ENCODE measurements around the gene AMBRA1. TPM values are rescaled to one million over a fixed set of nuclear protein-coding genes. Genes with fewer than 3 reads are reported as not detected.

The AMBRA1 gene
- total RNA-seq, 4 donors from 2014 or later, result 36.0 to 59.2 (median 51.9) TPM

DNA sequence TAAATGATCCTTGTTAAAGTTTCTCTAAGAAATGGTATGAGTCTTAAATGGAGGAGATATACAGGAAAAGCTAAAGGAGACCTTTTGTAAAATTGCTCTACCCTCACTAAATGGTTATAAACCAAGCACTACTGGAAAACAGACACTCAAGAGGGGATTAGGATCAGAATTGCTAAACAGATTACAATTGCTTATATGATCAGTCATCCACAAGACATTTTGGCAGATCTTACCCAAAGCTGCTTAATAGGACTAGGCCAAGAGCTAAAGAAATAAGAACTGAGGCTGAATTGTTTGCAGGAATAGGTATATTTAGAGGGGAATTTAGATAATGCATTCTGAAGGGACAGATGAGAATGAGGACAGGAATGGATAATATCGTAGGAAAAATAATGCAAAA, 13.7 kb upstream of the AMBRA1 start:
- no peak overlapping the region for H3K4me3 ChIP-seq (replicated peaks in 1 of 3)
- no peak overlapping the region for H3K27ac ChIP-seq
- H3K27me3 ChIP-seq, result no peaks in the 10 kb centered on the region
- intact Hi-C loops (cut with DNase I), result no loop called here
- no peaks in the 10 kb centered on the region for H3K4me1 ChIP-seq
- TF ChIP-seq, protein P1, sequence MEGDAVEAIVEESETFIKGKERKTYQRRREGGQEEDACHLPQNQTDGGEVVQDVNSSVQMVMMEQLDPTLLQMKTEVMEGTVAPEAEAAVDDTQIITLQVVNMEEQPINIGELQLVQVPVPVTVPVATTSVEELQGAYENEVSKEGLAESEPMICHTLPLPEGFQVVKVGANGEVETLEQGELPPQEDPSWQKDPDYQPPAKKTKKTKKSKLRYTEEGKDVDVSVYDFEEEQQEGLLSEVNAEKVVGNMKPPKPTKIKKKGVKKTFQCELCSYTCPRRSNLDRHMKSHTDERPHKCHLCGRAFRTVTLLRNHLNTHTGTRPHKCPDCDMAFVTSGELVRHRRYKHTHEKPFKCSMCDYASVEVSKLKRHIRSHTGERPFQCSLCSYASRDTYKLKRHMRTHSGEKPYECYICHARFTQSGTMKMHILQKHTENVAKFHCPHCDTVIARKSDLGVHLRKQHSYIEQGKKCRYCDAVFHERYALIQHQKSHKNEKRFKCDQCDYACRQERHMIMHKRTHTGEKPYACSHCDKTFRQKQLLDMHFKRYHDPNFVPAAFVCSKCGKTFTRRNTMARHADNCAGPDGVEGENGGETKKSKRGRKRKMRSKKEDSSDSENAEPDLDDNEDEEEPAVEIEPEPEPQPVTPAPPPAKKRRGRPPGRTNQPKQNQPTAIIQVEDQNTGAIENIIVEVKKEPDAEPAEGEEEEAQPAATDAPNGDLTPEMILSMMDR (IDR thresholded peaks at IDR 0.05), result no peak
- no peak for TF ChIP-seq POLR2A (IDR thresholded peaks at IDR 0.05)
- H3K36me3 ChIP-seq, result peaks cover 0 to 5% of the 10 kb centered on the region in 2 donors
- H3K9me3 ChIP-seq, result no peaks in the 10 kb centered on the region
- no peak for DNase-seq
- WGBS, 2 donors, result 81 to 88% methylated on average over 1 of the region's 1 CpG

DNA sequence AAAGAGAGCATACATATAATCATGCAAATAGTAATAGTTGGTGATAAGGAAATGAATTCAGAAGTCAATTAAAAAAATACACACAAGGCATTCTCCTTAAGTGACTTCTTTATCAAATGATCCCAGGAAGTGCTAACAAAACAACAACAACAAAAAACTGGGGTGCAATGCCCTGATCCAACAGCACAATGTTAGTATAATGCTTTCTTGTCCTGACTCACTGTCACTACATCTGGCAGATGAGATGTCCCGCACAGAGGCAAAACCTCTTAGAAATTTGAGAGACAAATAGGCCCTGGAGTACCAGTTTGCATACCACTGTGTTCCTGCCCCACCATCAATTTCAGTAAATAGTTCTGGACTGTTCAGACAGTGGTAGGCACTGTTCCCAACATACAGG, 11.0 kb upstream of the AMBRA1 start:
- Histone ChIP-seq H3K27me3 (no peaks in the 10 kb centered on the region), H3K4me3 (replicated peaks in 1 of 3) (no peak overlapping the region), H3K36me3 (peaks cover 0 to 5% of the 10 kb centered on the region in 2 donors), H3K27ac (no peak overlapping the region), H3K9me3 (no peaks in the 10 kb centered on the region), H3K4me1 (no peaks in the 10 kb centered on the region)
- 91 to 100% methylated on average over 1 of the region's 1 CpG for WGBS, 2 donors
- DNase-seq, result no peak
- intact Hi-C loops (cut with DNase I), result no loop called here
- TF ChIP-seq, protein P1 (IDR thresholded peaks at IDR 0.05), result no peak
- no peak for TF ChIP-seq POLR2A (IDR thresholded peaks at IDR 0.05)

DNA sequence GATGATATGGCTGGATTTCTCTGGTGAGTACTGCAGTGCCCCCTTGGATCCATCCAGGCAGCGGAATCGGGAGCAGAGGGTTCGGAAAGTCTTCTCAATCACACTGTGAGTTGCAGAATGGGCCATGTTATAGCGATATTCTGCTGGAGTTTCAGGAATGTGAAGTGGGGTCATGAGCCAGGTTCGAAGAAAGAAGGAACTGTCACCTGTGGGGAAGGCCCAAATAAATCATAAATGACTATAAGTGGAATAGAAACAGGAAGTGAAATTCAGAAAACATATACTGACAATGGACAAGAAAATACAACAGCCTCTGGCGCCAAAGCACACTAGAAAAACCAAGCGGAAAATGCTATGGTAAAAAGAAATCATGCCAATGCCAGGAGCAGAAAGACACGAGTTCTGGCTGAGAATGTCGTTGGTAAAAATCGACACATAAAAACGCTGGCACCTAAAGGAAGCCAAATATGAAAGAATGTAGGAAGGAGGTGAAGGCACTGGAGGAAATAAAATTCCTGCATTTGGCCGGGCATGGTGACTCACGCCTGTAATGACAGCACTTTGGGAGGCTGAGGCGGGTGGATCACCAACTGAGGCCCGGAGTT, 10.0 kb upstream of the AMBRA1 start:
- Histone ChIP-seq H3K27me3 (no peaks in the 10 kb centered on the region), H3K4me1 (no peaks in the 10 kb centered on the region), H3K27ac (no peak overlapping the region), H3K4me3 (replicated peaks in 1 of 3) (no peak overlapping the region), H3K36me3 (peaks cover 0 to 5% of the 10 kb centered on the region in 2 donors), H3K9me3 (no peaks in the 10 kb centered on the region)
- intact Hi-C loops (cut with DNase I), result no loop called here
- DNase-seq, result no peak
- TF ChIP-seq, protein P1 (IDR thresholded peaks at IDR 0.05), result no peak
- TF ChIP-seq POLR2A (IDR thresholded peaks at IDR 0.05), result no peak
- WGBS, 2 donors, result 91% methylated on average over 15 of the region's 15 CpGs

DNA sequence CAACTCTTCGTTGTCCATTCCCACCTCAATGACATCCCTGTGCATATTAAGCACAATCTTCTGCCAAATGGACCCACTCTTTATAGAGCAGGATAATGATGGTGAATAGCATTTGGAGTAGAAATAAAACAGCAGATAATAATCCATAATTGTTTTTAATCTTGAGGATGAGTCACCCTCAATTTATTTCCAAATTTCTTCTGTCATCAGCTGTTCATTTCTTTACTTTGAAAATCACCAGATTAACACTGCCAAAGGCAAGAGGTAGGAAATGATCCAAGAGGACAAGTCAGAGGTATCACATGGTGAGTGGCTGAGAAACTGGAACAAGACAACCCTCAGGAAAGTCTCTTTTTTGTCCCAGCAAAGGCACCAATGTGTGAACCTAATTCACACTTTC, 7.3 kb upstream of the AMBRA1 start:
- H3K27me3 ChIP-seq, result no peaks in the 10 kb centered on the region
- no peaks in the 10 kb centered on the region for H3K4me1 ChIP-seq
- intact Hi-C loops (cut with DNase I), result no loop called here
- no peak for DNase-seq
- no peak overlapping the region for H3K4me3 ChIP-seq (replicated peaks in 1 of 3)
- 76 to 88% methylated on average over 1 of the region's 1 CpG for WGBS, 2 donors
- H3K27ac ChIP-seq, result peak overlapping the region in 1 of 3 donors; percentile 40
- TF ChIP-seq, protein P1 (IDR thresholded peaks at IDR 0.05), result no peak
- no peak for TF ChIP-seq POLR2A (IDR thresholded peaks at IDR 0.05)
- no peaks in the 10 kb centered on the region for H3K9me3 ChIP-seq
- H3K36me3 ChIP-seq, result peaks cover 0 to 5% of the 10 kb centered on the region in 2 donors

DNA sequence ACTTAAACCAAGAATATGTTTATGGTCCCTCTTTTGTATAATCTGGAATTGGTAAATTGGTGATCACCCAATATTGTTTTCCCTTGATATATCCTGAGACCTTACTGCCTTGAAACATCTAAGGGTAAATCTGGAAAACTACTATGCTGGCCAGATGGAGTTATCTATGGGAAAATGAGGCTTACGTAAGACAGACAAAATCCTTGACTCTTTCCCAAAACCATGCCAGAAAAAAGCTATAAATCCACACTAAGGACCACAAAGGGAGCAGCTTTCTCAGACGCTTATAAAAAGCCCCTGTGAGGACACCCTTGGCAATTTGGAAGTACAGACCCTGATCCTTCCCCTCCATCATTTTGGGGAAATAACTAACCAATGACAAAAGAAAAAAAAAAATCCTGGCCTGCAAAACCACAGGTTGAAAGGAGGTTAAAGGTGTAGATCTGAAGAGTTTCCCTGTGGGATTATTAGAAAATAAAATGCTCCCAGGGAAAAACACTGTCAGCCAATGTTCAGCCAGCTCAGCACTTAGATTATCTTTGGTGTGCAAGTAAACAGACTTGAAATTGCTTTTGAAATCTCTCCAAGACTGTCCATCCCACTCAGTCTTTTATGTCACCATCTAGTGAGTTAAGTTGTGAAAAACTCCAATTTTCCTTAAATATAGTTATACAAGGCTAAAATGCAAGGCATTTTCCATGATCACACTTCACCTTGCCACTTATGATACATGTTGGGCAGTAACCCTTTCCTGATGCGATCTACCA, 6.6 kb upstream of the AMBRA1 start:
- intact Hi-C loops (cut with DNase I), result no loop called here
- no peak overlapping the region for H3K4me3 ChIP-seq (replicated peaks in 1 of 3)
- no peaks in the 10 kb centered on the region for H3K4me1 ChIP-seq
- H3K27ac ChIP-seq, result peak overlapping the region in 2 of 3 donors; percentile 12 to 40
- no peaks in the 10 kb centered on the region for H3K27me3 ChIP-seq
- no peaks in the 10 kb centered on the region for H3K9me3 ChIP-seq
- WGBS, 2 donors, result 76 to 80% methylated on average over 3 of the region's 3 CpGs
- DNase-seq, result no peak
- TF ChIP-seq POLR2A (IDR thresholded peaks at IDR 0.05), result no peak
- TF ChIP-seq, protein P1 (IDR thresholded peaks at IDR 0.05), result no peak
- peaks cover 0 to 5% of the 10 kb centered on the region in 2 donors for H3K36me3 ChIP-seq
